Brain microvascular endothelial cell (primary cell): ENCODE measurements around the gene UBR1.
"Not testable (repeated sequence)": the region's sequence is repeated elsewhere in the genome, so short reads cannot be mapped to it uniquely, and the experiment has no call there.

Experiments
- DNase-seq: peaks from one replicate; pipeline ENCODE4 v3.0.0-alpha.2; 2020
- H3K27ac ChIP-seq: fragments of 250-450 bp; sonication (Bioruptor Pico); 2 replicates; pipeline ENCODE4 v1.5.1; 2020; ENCODE audit warnings: mild to moderate bottlenecking, moderate library complexity
- H3K27me3 ChIP-seq: fragments of 250-450 bp; sonication (Bioruptor Pico); replicated peaks from 2 replicates; pipeline ENCODE4 v1.5.1; 2020; ENCODE audit warnings: mild to moderate bottlenecking
- H3K36me3 ChIP-seq: fragments of 250-450 bp; sonication (Bioruptor Pico); replicated peaks from 2 replicates; pipeline ENCODE4 v1.5.1; 2020; ENCODE audit warnings: mild to moderate bottlenecking
- H3K4me3 ChIP-seq: 2 replicates; pipeline ENCODE4 v1.5.1; 2011; ENCODE audit warnings: low read depth, mild to moderate bottlenecking, control low read depth, low read length, moderate library complexity
- in situ Hi-C: cut with HindIII; loops from 2 replicates; pipeline ENCODE4 v1.10.0; 2017; ENCODE audit warnings: low sequenced_read_pairs, low pct_ligation_motif_present
- TF ChIP-seq, protein P1 (sequence below): IDR thresholded peaks from 2 replicates; pipeline ENCODE4 v1.5.1; 2011; ENCODE audit warnings: low read depth, mild to moderate bottlenecking, moderate library complexity, low read length, control low read depth, inconsistent platforms; ENCODE audit errors: missing control alignments

The UBR1 gene

DNA sequence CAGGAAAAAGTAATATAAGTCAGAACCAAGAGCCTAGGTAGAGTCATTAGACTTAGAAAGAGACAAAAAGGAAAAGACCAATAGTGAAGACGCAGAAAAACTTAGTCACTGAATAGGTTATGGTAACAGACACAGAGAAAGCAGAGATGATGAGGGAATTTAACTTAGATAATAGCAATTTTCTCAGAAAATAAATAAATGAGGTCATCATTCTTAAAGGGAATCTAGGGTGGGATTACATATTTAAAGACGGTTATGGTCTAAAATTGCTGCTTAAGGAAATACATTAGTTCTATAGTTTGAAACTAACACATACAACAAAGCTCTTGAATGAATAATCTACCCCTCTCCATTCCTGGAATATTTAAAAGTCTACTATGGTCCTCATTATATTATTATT is 59.4 kb downstream of the UBR1 start:
- DNase-seq = no peak
- Histone ChIP-seq H3K27ac (no peak overlapping the region), H3K4me3 (no peak overlapping the region), H3K27me3 (no peaks in the 10 kb centered on the region), H3K36me3 (peaks cover 32% of the 10 kb centered on the region)
- in situ Hi-C loops = no loop called here
- TF ChIP-seq, protein P1, sequence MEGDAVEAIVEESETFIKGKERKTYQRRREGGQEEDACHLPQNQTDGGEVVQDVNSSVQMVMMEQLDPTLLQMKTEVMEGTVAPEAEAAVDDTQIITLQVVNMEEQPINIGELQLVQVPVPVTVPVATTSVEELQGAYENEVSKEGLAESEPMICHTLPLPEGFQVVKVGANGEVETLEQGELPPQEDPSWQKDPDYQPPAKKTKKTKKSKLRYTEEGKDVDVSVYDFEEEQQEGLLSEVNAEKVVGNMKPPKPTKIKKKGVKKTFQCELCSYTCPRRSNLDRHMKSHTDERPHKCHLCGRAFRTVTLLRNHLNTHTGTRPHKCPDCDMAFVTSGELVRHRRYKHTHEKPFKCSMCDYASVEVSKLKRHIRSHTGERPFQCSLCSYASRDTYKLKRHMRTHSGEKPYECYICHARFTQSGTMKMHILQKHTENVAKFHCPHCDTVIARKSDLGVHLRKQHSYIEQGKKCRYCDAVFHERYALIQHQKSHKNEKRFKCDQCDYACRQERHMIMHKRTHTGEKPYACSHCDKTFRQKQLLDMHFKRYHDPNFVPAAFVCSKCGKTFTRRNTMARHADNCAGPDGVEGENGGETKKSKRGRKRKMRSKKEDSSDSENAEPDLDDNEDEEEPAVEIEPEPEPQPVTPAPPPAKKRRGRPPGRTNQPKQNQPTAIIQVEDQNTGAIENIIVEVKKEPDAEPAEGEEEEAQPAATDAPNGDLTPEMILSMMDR = no peak

DNA sequence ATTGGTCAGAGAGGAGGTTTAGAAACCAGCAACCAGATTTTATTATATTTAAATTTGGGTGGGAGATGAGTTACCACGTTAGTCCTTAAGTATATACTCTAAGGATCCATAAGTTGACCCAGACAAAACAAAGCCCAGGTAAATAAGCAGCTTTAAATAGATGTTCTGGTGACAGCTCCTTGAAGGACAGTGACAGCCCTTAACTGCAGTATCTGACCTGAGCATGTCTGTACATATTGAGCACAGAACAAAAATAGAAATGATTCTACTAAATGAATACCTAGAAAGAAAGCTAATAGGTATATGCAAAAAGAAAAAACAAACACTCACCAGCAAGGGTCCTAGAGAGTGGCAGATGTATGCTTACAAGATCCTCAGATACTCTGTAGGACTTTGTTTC is 63.0 kb downstream of the UBR1 start:
- H3K36me3 ChIP-seq = peaks cover 31% of the 10 kb centered on the region
- in situ Hi-C loops = no loop called here
- DNase-seq = no peak
- no peak overlapping the region for H3K27ac ChIP-seq
- H3K4me3 ChIP-seq = no peak overlapping the region
- H3K27me3 ChIP-seq = no peaks in the 10 kb centered on the region
- TF ChIP-seq, protein P1 = no peak

DNA sequence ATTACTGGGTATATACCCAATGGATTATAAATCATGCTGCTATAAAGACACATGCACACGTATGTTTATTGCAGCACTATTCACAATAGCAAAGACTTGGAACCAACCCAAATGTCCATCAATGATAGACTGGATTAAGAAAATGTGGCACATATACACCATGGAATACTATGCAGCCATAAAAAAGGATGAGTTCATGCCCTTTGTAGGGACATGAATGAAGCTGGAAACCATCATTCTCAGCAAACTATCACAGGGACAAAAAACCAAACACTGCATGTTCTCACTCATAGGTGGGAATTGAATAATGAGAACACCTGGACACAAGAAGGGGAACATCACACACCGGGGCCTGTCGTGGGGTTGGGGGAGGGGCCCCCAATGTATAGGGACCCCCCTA is 64.8 kb downstream of the UBR1 start:
- DNase-seq, H3K4me3 ChIP-seq, in situ Hi-C loops, H3K27ac ChIP-seq, H3K27me3 ChIP-seq: not testable (repeated sequence)
- H3K36me3 ChIP-seq = peaks cover 26% of the 10 kb centered on the region

DNA sequence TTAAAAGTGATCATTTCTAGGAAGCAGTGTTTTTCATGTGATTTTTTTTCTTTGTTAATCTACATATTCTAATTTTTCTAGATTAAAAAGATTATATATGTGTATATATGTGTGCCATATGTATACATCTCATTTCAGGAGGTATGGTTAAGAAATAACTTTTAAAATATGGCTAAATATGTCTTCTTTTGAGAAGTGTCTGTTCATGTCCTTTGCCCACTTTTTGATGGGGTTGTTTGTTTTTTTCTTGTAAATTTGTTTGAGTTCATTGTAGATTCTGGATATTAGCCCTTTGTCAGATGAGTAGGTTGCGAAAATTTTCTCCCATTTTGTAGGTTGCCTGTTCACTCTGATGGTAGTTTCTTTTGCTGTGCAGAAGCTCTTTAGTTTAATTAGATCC is 70.6 kb downstream of the UBR1 start:
- H3K36me3 ChIP-seq, H3K27ac ChIP-seq, DNase-seq, H3K4me3 ChIP-seq, H3K27me3 ChIP-seq, in situ Hi-C loops: not testable (repeated sequence)

DNA sequence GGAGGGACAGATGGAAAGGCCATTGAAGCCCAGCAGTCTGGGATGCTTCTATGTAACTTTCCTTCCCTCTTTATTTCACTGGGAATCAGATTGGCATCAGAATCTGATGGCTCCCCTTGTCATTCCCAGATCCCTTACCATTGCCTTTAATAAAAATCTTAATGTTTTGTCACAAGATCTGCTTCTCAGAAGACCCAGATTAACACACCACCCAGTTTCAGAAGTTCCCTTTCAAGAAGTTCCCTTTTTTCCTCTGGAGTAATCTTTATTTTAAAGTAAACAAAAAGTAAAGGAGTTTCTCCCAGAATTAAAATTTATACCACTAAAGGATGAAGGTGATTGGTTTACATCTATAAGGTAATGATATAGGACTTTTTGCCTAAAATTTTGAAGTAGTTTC is 76.4 kb downstream of the UBR1 start:
- in situ Hi-C loops = no loop called here
- no peaks in the 10 kb centered on the region for H3K27me3 ChIP-seq
- TF ChIP-seq, protein P1 = no peak
- no peak overlapping the region for H3K4me3 ChIP-seq
- H3K27ac ChIP-seq = no peak overlapping the region
- no peak for DNase-seq
- H3K36me3 ChIP-seq = peaks cover 16% of the 10 kb centered on the region

DNA sequence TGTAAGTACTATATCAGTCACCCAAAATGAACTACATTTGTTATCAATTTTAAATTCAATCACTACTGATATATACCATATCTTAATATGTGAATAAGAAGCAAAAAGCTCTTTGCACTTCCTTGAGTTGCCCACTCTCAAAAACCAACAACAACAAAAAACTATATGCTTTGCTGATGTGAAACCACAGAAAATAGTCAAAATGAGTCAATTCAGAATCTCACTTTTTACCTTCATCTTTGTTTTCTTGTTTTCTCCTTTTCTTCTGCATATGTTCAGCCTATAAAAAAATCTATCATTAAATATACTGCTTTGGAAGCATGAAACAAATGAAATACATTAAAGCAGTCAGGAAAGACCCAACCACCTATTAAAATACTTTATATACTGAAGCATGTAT is 80.7 kb downstream of the UBR1 start:
- in situ Hi-C loops = no loop called here
- TF ChIP-seq, protein P1 = no peak
- no peak overlapping the region for H3K27ac ChIP-seq
- H3K36me3 ChIP-seq = peaks cover 30% of the 10 kb centered on the region
- no peaks in the 10 kb centered on the region for H3K27me3 ChIP-seq
- H3K4me3 ChIP-seq = no peak overlapping the region
- DNase-seq = no peak

DNA sequence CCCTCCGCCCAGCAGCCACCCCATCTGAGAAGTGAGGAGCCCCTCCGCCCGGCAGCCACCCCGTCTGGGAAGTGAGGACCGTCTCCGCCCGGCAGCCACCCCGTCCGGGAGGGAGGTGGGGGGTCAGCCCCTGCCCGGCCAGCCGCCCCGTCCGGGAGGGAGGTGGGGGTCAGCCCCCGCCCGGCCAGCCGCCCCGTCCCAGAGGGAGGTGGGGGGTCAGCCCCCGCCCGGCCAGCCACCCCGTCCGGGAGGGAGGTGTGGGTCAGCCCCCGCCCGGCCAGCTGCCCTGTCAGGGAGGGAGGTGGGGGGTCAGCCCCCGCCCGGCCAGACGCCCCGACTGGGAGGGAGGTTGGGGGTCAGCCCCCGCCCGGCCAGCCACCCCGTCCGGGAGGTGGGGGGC is 91.2 kb downstream of the UBR1 start:
- H3K27ac ChIP-seq, DNase-seq, in situ Hi-C loops, H3K4me3 ChIP-seq, H3K27me3 ChIP-seq: not testable (repeated sequence)
- peaks cover 18% of the 10 kb centered on the region for H3K36me3 ChIP-seq
